ENCODE data around the gene ZBTB24.
A peak's percentile ranks its signal among the peaks of the same experiment; 100 is the strongest.

GRCh38 chr6:109482905-109483734 lies at the start of gene ZBTB24:
- TF ChIP-seq, protein P1, sequence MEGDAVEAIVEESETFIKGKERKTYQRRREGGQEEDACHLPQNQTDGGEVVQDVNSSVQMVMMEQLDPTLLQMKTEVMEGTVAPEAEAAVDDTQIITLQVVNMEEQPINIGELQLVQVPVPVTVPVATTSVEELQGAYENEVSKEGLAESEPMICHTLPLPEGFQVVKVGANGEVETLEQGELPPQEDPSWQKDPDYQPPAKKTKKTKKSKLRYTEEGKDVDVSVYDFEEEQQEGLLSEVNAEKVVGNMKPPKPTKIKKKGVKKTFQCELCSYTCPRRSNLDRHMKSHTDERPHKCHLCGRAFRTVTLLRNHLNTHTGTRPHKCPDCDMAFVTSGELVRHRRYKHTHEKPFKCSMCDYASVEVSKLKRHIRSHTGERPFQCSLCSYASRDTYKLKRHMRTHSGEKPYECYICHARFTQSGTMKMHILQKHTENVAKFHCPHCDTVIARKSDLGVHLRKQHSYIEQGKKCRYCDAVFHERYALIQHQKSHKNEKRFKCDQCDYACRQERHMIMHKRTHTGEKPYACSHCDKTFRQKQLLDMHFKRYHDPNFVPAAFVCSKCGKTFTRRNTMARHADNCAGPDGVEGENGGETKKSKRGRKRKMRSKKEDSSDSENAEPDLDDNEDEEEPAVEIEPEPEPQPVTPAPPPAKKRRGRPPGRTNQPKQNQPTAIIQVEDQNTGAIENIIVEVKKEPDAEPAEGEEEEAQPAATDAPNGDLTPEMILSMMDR (IDR thresholded peaks at IDR 0.05), result no peak
- peak; percentile 76 to 94 (median 91) for TF ChIP-seq POLR2AphosphoS5 (IDR thresholded peaks at IDR 0.05)
